CD4-positive, alpha-beta T cell treated with Interleukin-17A for 4 hours (primary cell): ENCODE measurements around the gene ACOT4.
"Not testable (repeated sequence)": the region's sequence is repeated elsewhere in the genome, so short reads cannot be mapped to it uniquely, and the experiment has no call there.

Source experiments
- DNase-seq: peaks from one replicate; pipeline ENCODE4 v3.0.0-alpha.2; 2020; ENCODE audit warnings: mixed read lengths

Gene ACOT4

GRCh38 chr14:73634011-73634833 lies 42.5 kb downstream of the ACOT4 start:
- DNase-seq: no peak

DNA sequence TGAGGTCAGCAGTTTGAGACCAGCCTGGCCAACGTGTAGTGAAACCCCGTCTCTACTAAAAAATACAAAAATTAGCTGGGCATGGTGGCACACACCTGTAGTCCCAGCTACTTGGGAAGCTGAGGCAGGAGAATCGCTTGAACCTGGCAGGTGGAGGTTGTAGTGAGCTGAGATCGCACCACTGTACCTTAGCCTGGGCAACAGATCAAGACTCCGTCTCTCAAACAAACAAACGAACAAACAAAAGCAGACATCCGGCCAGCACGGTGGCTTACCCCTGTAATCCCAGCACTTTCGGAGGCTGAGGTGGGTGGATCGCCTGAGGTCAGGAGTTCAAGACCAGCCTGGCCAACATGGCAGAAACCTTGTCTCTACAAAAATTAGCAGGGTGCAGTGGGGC lies 44.7 kb downstream of the ACOT4 start:
- DNase-seq: not testable (repeated sequence)

- no peak for DNase-seq
Measured at GRCh38 chr14:73637830-73638229, 46.2 kb downstream of the ACOT4 start.

DNA sequence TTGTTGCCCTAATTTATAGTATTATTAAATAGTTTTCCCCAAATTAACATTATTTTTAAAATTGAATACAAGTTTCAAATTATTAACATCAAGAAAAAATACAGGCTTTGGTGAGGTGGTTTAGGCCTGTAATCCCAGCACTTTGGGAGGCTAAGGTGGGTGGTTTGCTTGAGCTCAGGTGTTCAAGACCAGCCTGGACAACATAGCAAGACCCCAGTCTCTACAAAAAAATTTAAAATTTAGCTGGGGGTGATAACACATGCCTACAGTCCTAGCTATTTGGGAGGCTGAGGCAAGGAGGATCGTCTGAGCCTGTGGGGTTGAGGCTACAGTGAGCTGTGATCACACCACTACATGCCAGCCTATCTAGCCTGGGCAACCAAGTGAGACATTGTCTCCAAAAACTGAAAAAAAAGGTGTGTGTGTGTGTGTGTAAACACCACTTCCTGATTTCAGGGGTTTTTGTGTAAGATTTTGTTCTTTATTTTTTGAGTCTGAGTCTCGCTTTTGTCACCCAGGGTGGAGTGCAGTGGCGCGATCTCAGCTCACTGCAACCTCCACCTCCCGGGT lies 49.2 kb downstream of the ACOT4 start:
- DNase-seq: no peak

GRCh38 chr14:73644531-73645247 lies 53.0 kb downstream of the ACOT4 start, which contains the start of gene DNAL1:
DNAL1 (plus strand) TSS chr14:73644986; CDS start chr14:73645040, 54 bp downstream.
- peak; percentile 95 for DNase-seq

DNA sequence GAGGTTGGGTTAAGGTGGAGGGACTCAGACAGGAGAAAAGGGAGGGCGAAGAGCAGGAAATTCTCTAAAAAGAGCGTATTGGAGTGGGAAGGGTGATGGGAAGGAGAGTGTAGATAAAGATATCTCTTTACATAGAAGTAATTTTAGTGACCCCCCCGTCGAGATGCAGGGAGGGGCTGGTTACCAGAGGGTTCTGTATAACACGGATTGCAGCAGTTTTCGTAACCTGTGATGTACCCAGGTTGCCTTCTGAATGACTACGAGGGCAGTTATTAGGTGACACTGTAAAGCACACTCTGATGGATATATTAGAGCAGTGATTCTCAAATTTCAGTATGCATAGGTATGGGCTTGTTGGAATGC lies 53.6 kb downstream of the ACOT4 start:
- DNase-seq: no peak
